HepG2 (cell line): ENCODE data around the gene MIOS. TPM values are rescaled to one million over a fixed set of nuclear protein-coding genes. Genes with fewer than 3 reads are reported as not detected.

ENCODE experiments used
- CCAR2 ChIP-seq: fragments of 200-400 bp; formaldehyde crosslinking; optimal IDR thresholded peaks from 2 replicates; pipeline ENCODE3; 2018; ENCODE audit warnings: low read depth, mild to moderate bottlenecking, low read length, moderate library complexity
- CENPX ChIP-seq: sonication (generic); formaldehyde crosslinking; IDR thresholded peaks from 2 replicates; pipeline ENCODE4 v1.9.0; 2021; ENCODE audit warnings: mild to moderate bottlenecking, missing genetic modification reagents, moderate library complexity
- CTCF ChIP-seq: sonication (generic); formaldehyde crosslinking; IDR thresholded peaks from 2 replicates; pipeline ENCODE4 v1.5.0; 2020; ENCODE audit warnings: mild to moderate bottlenecking, missing genetic modification reagents, moderate library complexity
- E2F1 ChIP-seq: sonication (generic); formaldehyde crosslinking; IDR thresholded peaks from 2 replicates; pipeline ENCODE4 v1.5.0; 2020; ENCODE audit warnings: missing genetic modification reagents
- ISL2 ChIP-seq: sonication (generic); formaldehyde crosslinking; IDR thresholded peaks from 2 replicates; pipeline ENCODE4 v1.5.0; 2020; ENCODE audit warnings: missing genetic modification reagents
- KDM6A ChIP-seq: IDR thresholded peaks from 2 replicates; pipeline ENCODE4 v1.6.1; 2016; ENCODE audit warnings: low read depth
- MTA1 ChIP-seq: sonication (generic); formaldehyde crosslinking; IDR thresholded peaks from 2 replicates; pipeline ENCODE4 v1.4.0; 2020; ENCODE audit warnings: missing genetic modification reagents, mild to moderate bottlenecking, borderline replicate concordance
- NCOA1 ChIP-seq: sonication (generic); formaldehyde crosslinking; IDR thresholded peaks from 2 replicates; pipeline ENCODE4 v1.9.0; 2021; ENCODE audit warnings: missing genetic modification reagents
- PATZ1 ChIP-seq: sonication (generic); formaldehyde crosslinking; IDR thresholded peaks from 2 replicates; pipeline ENCODE4 v1.4.0; 2020; ENCODE audit warnings: missing genetic modification reagents
- PLSCR1 ChIP-seq: sonication (generic); formaldehyde crosslinking; IDR thresholded peaks from 2 replicates; pipeline ENCODE4 v1.5.0; 2020; ENCODE audit warnings: missing genetic modification reagents, mild to moderate bottlenecking, borderline replicate concordance
- SRF ChIP-seq: IDR thresholded peaks from 2 replicates; pipeline ENCODE4 v1.6.1; 2011; ENCODE audit warnings: mild to moderate bottlenecking, low read depth, low read length, moderate library complexity
- TFDP1 ChIP-seq: IDR thresholded peaks from 2 replicates; pipeline ENCODE4 v1.6.1; 2016; ENCODE audit warnings: missing compliant biosample characterization, missing genetic modification reagents, borderline replicate concordance
- XBP1 ChIP-seq: sonication (generic); formaldehyde crosslinking; IDR thresholded peaks from 2 replicates; pipeline ENCODE4 v1.5.0; 2020; ENCODE audit warnings: missing genetic modification reagents
- ZBTB26 ChIP-seq: IDR thresholded peaks from 2 replicates; pipeline ENCODE4 v1.6.1; 2016; ENCODE audit warnings: missing compliant biosample characterization, missing genetic modification reagents, borderline replicate concordance
- ZFAT ChIP-seq: sonication (generic); formaldehyde crosslinking; conservative IDR thresholded peaks from 2 replicates; pipeline ENCODE4 v1.8.1; 2023; ENCODE audit warnings: missing genetic modification reagents, inconsistent platforms
- ZMYM3 ChIP-seq: sonication (generic); formaldehyde crosslinking; IDR thresholded peaks from 2 replicates; pipeline ENCODE4 v1.5.1; 2020; ENCODE audit warnings: mild to moderate bottlenecking, missing genetic modification reagents
- ZNF256 ChIP-seq: sonication (generic); formaldehyde crosslinking; conservative IDR thresholded peaks from 2 replicates; pipeline ENCODE4 v1.4.0; 2020; ENCODE audit warnings: missing genetic modification reagents
- ZNF432 ChIP-seq: sonication (generic); formaldehyde crosslinking; IDR thresholded peaks from 2 replicates; pipeline ENCODE4 v1.5.0; 2020; ENCODE audit warnings: missing genetic modification reagents, mild to moderate bottlenecking, borderline replicate concordance
- ZNF451 ChIP-seq: sonication (generic); formaldehyde crosslinking; IDR thresholded peaks from 2 replicates; pipeline ENCODE4 v1.5.0; 2020; ENCODE audit warnings: mild to moderate bottlenecking, missing genetic modification reagents
- ZNF556 ChIP-seq: sonication (generic); formaldehyde crosslinking; IDR thresholded peaks from 2 replicates; pipeline ENCODE4 v1.4.0; 2020; ENCODE audit warnings: mild to moderate bottlenecking, missing genetic modification reagents, borderline replicate concordance
- ZNF572 ChIP-seq: sonication (generic); formaldehyde crosslinking; IDR thresholded peaks from 2 replicates; pipeline ENCODE4 v1.5.1; 2020; ENCODE audit warnings: mild to moderate bottlenecking, missing genetic modification reagents
- polyA plus RNA-seq, 8 experiments: library from polyadenylated mRNA; depleted of rRNA in 3 of 8; stranded (reverse) in 7 of 8; unstranded in 1 of 8; fragments of >200 nt; fragmentation: Illumina TruSeq in 4 of 8; extraction: Trizol in 4 of 8; gene quantifications; 2 replicates each; pipeline versions ENCODE4 v1.2.1 to v1.2.3, GENCODE V29; 2011 to 2016; ENCODE audit warnings: low read depth in 4 of 8, missing spikeins in 1 of 8, mixed read lengths in 1 of 8; ENCODE audit not compliant: insufficient read depth in 1 of 8
- total RNA-seq, 5 experiments: library from RNA; depleted of rRNA; stranded (reverse); fragments of >200 nt; fragmentation: Illumina TruSeq; extraction: Trizol; gene quantifications; 2 replicates each; pipeline ENCODE4 v1.2.3, GENCODE V29; 2016; ENCODE audit warnings: low read depth in 1 of 5

The MIOS gene
- total and polyA plus RNA-seq, 2 of the 13 experiments (the other 11 are each of a cell fraction or from before 2014, with no cell fraction given) = 15.2 to 33.5 TPM

- TF ChIP-seq CTCF (CRISPR knock-in tag) (peak; percentile 24), ZNF572 (no peak), MTA1 (CRISPR knock-in tag) (no peak), NCOA1 (CRISPR knock-in tag) (no peak), ZNF451 (CRISPR knock-in tag) (peak; percentile 84; the same call in 1 of the 2 replicates), CCAR2 (no peak), TFDP1 (CRISPR knock-in tag) (peak; percentile 92), PLSCR1 (CRISPR knock-in tag) (no peak), ZNF432 (CRISPR knock-in tag) (no peak), E2F1 (CRISPR knock-in tag) (peak; percentile 98), ZNF556 (CRISPR knock-in tag) (no peak), ZFAT (CRISPR knock-in tag) (no peak), KDM6A (no peak), ZBTB26 (CRISPR knock-in tag) (peak; percentile 20; the same call in 1 of the 2 replicates), ZNF256 (CRISPR knock-in tag) (no peak), CENPX (CRISPR knock-in tag) (no peak), SRF (no peak), XBP1 (CRISPR knock-in tag) (no peak), ISL2 (CRISPR knock-in tag) (peak; percentile 44; the same call in 1 of the 2 replicates), PATZ1 (CRISPR knock-in tag) (peak; percentile 81), ZMYM3 (CRISPR knock-in tag) (no peak)
Observed at GRCh38 chr7:7640221-7641128, 73.8 kb downstream of the MIOS start, which contains the start of gene UMAD1 (continued).
